Transverse colon (tissue), 4 donors: ENCODE data around the gene TREX2. TPM values are rescaled to one million over a fixed set of nuclear protein-coding genes. Genes with fewer than 3 reads are reported as not detected.
"Not testable (repeated sequence)": the region's sequence is repeated elsewhere in the genome, so short reads cannot be mapped to it uniquely, and the experiment has no call there.

Experiments
- DNase-seq: peaks from one replicate; pipeline ENCODE4 v3.0.0-alpha.2; 2019
- H3K27ac ChIP-seq, 4 donors: fragments of 200-600 bp; sonication (generic); 2 replicates each; pipeline ENCODE4 v1.5.1; 2016 to 2018; ENCODE audit warnings: inconsistent platforms in 4 of 4
- H3K27me3 ChIP-seq: fragments of 200-600 bp; sonication (generic); 2 replicates; pipeline ENCODE4 v1.5.1; 2017; ENCODE audit warnings: inconsistent platforms
- H3K36me3 ChIP-seq, 4 donors: fragments of 200-600 bp; sonication (generic); 2 replicates each; pipeline ENCODE4 v1.5.1; 2017 to 2019; ENCODE audit warnings: inconsistent platforms in 4 of 4
- H3K4me1 ChIP-seq, 4 donors: fragments of 200-600 bp; sonication (generic); 2 replicates each; pipeline ENCODE4 v1.5.1; 2017 to 2020; ENCODE audit warnings: inconsistent platforms in 4 of 4
- H3K4me3 ChIP-seq, 4 donors: fragments of 200-600 bp; sonication (generic); 1 replicate in 1 of 4; 2 replicates in 3 of 4; pipeline versions ENCODE4 v1.5.1 to v1.6.1; 2017 to 2019; ENCODE audit warnings: inconsistent platforms in 4 of 4
- H3K9me3 ChIP-seq, 2 donors: fragments of 200-600 bp; sonication (generic); 2 replicates each; pipeline ENCODE4 v1.5.1; 2017 to 2019; ENCODE audit warnings: inconsistent platforms in 2 of 2
- EP300 ChIP-seq: sonication (generic); formaldehyde crosslinking; IDR thresholded peaks from one replicate; pipeline ENCODE4 v1.6.1; 2017; ENCODE audit warnings: antibody characterized with exemption, low read depth
- POLR2A ChIP-seq: fragments of 450-650 bp; IDR thresholded peaks from one replicate; pipeline ENCODE4 v1.6.1; 2016; ENCODE audit warnings: antibody characterized with exemption, mild to moderate bottlenecking, moderate library complexity
- POLR2AphosphoS5 ChIP-seq, 3 donors: sonication (generic); formaldehyde crosslinking; IDR thresholded peaks; one replicate each; pipeline ENCODE4 v1.6.1; 2016; ENCODE audit warnings: antibody characterized with exemption in 3 of 3
- WGBS, 2 donors: methylation state at CpG; one replicate each; pipeline ENCODE4 v1.1.5; 2018; ENCODE audit warnings: low coverage in 1 of 2; 5-methylcytosine and 5-hydroxymethylcytosine counted together
- in situ Hi-C, 4 donors: fragments of 200-750 bp; cut with MboI; loops; one replicate each; pipeline versions ENCODE4 v1.15.0 to v1.15.1; 2017; ENCODE audit warnings: low sequenced_read_pairs in 3 of 4, low pct_ligation_motif_present in 1 of 4, low pct_unique_long_range_greater_than_20kb in 1 of 4
- intact Hi-C: fragments of 100-400 bp; cut with DNase I; formaldehyde crosslinking; loops from one replicate; pipeline ENCODE4 v1.15.1; 2023; ENCODE audit warnings: low total_unique reads
- total RNA-seq, 4 donors: library from RNA; depleted of rRNA; stranded (reverse); fragments of >200 nt; gene quantifications; one replicate each; pipeline ENCODE4 v1.1.0, GENCODE V29; 2016
- TF ChIP-seq, protein P1 (sequence below), 5 experiments: fragments of 200-600 bp in 3 of 5; fragments of 450-650 bp in 2 of 5; sonication (generic) in 3 of 5; IDR thresholded peaks; 1 replicate in 2 of 5; 2 replicates in 3 of 5; pipeline ENCODE4 v1.5.1; 2016 to 2017; ENCODE audit warnings: antibody characterized with exemption in 5 of 5, inconsistent platforms in 3 of 5, mild to moderate bottlenecking in 2 of 5, moderate library complexity in 1 of 5

Gene TREX2
- total RNA-seq, 4 donors from 2014 or later: 0.55 to 2.0 (median 1.4) TPM; not detected in 1

DNA sequence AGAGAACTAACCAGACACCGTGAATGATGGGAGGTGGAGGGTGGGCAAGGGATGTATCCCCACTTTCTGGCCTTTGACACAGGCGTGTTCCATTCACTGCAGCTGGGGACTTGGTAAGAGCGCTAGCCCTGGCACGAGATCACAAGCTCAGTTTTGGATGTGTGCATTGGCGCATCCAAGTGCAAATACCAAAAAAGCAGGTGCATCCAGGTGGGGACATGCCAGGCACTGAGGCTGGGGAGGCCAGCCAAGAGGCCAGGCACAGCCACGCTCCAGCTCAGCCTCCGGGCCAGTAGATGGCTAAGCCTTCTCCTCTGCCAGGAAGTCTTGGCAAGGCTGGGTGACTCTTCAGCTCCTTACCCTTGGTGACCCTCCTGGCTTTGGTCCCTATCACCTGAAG, 39.0 kb downstream of the TREX2 start:
- DNase-seq: no peak
- no peaks in the 10 kb centered on the region for H3K36me3 ChIP-seq
- peaks cover 0 to 3% (median under 1%) of the 10 kb centered on the region in 4 donors for H3K4me1 ChIP-seq
- in situ Hi-C loops (no loop called here), intact Hi-C loops (no loop called here)
- H3K9me3 ChIP-seq: no peaks in the 10 kb centered on the region
- peaks cover 5% of the 10 kb centered on the region for H3K27me3 ChIP-seq
- TF ChIP-seq, protein P1, sequence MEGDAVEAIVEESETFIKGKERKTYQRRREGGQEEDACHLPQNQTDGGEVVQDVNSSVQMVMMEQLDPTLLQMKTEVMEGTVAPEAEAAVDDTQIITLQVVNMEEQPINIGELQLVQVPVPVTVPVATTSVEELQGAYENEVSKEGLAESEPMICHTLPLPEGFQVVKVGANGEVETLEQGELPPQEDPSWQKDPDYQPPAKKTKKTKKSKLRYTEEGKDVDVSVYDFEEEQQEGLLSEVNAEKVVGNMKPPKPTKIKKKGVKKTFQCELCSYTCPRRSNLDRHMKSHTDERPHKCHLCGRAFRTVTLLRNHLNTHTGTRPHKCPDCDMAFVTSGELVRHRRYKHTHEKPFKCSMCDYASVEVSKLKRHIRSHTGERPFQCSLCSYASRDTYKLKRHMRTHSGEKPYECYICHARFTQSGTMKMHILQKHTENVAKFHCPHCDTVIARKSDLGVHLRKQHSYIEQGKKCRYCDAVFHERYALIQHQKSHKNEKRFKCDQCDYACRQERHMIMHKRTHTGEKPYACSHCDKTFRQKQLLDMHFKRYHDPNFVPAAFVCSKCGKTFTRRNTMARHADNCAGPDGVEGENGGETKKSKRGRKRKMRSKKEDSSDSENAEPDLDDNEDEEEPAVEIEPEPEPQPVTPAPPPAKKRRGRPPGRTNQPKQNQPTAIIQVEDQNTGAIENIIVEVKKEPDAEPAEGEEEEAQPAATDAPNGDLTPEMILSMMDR (IDR thresholded peaks at IDR 0.05): no peak
- no peak for TF ChIP-seq POLR2A
- TF ChIP-seq POLR2AphosphoS5 (IDR thresholded peaks at IDR 0.05): no peak
- TF ChIP-seq EP300: no peak
- no peak overlapping the region for H3K27ac ChIP-seq
- 83% methylated on average over 7 of the region's 7 CpGs; no CpG with 5 or more reads in 1 of the 2 donors for WGBS, 2 donors
- no peak overlapping the region for H3K4me3 ChIP-seq

DNA sequence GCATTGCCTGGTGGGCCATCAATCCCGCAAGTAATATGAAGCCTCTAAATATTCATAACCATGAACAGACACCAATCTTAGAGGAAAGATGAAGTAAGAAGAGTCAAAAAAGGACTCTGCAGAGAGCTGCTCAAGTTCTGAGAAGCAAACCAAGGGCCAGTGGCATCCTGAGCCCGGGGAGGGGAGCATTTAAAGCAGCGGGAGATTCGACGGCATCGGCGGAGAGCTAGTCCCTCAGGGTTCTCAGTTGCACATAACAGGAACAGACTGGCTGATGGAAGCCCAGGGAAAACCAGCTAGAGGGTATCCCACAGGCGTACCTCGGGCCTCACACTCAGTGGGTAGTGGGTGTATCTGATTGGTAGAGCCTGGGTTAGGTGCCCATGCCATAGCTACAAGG, 39.8 kb downstream of the TREX2 start:
- DNase-seq: no peak
- intact Hi-C loops (no loop called here), in situ Hi-C loops (no loop called here)
- Histone ChIP-seq H3K4me3 (no peak overlapping the region), H3K27me3 (no peaks in the 10 kb centered on the region), H3K27ac (no peak overlapping the region), H3K4me1 (no peaks in the 10 kb centered on the region), H3K9me3 (no peaks in the 10 kb centered on the region), H3K36me3 (no peaks in the 10 kb centered on the region)
- WGBS, 2 donors: 76% methylated on average over 9 of the region's 9 CpGs; no CpG with 5 or more reads in 1 of the 2 donors
- no peak for TF ChIP-seq POLR2AphosphoS5 (IDR thresholded peaks at IDR 0.05)
- TF ChIP-seq POLR2A: no peak
- TF ChIP-seq, protein P1 (IDR thresholded peaks at IDR 0.05): no peak

DNA sequence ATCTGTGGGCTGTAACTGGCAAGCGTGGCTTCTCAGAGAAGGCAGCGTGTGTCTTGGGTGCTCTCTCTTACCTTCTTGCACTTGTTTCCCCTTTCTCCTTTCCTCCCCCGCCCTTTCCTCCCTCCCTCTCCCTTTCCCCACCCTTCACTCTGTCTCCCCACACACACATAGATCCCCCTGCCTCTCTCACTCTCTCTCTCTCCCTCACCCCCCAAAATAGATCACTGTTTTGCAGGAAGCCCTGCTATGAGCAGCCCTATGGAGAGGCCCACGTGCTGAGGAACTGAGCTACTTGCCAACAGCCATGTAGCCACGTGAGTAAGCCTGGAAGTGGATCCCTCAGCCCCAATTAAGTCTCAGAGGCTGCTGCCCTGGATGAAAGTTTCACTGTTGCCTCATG, 40.4 kb downstream of the TREX2 start:
- in situ Hi-C loops: no loop called here

DNA sequence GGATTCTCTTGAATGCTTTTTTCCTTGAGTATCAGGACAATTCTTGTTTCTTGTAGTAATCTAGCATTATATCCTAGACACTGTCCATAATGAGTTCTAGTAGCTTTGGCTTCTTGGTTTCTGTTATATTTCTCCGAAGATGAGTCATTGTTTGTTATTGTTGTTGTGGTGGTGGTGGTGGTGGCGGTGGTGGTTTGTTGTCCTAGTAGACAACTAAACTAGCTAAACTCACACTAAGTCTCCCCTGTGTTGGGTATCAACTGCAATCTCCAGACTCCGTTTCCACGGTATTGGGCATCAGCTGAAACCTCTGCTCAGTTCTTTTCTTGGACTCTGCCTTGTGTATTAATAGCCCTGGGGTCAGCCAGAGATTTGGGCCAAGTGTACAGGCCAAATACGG, 41.5 kb downstream of the TREX2 start:
- H3K27me3 ChIP-seq, H3K4me3 ChIP-seq, in situ Hi-C loops, H3K36me3 ChIP-seq, H3K27ac ChIP-seq, intact Hi-C loops, H3K4me1 ChIP-seq, H3K9me3 ChIP-seq, DNase-seq: not testable (repeated sequence)
- 79% methylated on average over 5 of the region's 5 CpGs; no CpG with 5 or more reads in 1 of the 2 donors for WGBS, 2 donors

More for the DNA sequence above, 40.4 kb downstream of the TREX2 start:
- H3K9me3 ChIP-seq: no peaks in the 10 kb centered on the region
- no peak overlapping the region for H3K27ac ChIP-seq
- no peaks in the 10 kb centered on the region for H3K4me1 ChIP-seq
- H3K27me3 ChIP-seq: no peaks in the 10 kb centered on the region
- intact Hi-C loops: no loop called here
- 42% methylated on average over 5 of the region's 5 CpGs; no CpG with 5 or more reads in 1 of the 2 donors for WGBS, 2 donors
- TF ChIP-seq POLR2A (no peak), POLR2AphosphoS5 (IDR thresholded peaks at IDR 0.05) (no peak), EP300 (no peak)
- TF ChIP-seq, protein P1 (IDR thresholded peaks at IDR 0.05): no peak
- DNase-seq: no peak
- no peaks in the 10 kb centered on the region for H3K36me3 ChIP-seq
- H3K4me3 ChIP-seq: no peak overlapping the region

DNA sequence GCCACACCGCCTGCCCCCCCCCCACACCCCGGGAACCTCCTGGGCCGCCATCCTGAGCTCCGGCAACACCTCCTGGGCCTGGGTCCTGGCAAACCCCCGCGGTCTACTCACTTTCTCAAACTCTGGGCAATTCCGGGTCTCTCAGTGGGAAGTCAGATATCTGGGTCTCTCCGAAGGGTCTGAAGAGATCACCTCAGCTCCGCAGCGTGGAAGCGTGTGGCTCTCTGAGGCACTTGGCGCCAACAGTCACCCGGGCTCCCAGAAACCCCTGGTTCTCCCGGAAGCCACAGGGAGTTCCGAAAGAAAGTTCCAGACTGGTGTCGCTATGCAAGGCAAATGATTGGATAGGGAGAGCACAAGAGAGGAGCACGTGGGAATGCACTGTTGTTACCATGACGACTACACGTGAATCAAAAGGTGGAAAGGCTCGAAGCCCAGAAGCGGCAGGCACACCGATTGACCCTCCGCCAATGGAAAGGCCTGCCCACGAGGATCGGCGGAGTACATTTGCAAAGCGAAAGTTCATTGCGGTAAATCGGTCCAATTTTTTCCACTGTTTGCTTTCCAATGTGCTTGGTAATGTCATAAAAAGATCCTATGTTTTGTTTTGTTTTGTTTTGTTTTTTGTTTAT, 44.6 kb downstream of the TREX2 start, which contains the start of gene PNMA6E:
PNMA6E (minus strand) TSS at position 218 of the 632 bp plus-strand sequence. CDS start 2,501 bp downstream, outside the sequence.
- H3K27ac ChIP-seq: no peak within 1 kb of the TSS
- in situ Hi-C loops: no loop called here
- H3K4me3 ChIP-seq: no peak within 1 kb of the TSS
- no peak for DNase-seq
- 94% methylated on average over 29 of the region's 29 CpGs; no CpG with 5 or more reads in 1 of the 2 donors for WGBS, 2 donors
- no peaks in the 10 kb centered on the region for H3K4me1 ChIP-seq
- no peaks in the 10 kb centered on the region for H3K27me3 ChIP-seq
- TF ChIP-seq EP300 (no peak), POLR2A (no peak), POLR2AphosphoS5 (IDR thresholded peaks at IDR 0.05) (no peak)
- TF ChIP-seq, protein P1 (IDR thresholded peaks at IDR 0.05): no peak
- H3K36me3 ChIP-seq: no peaks in the 10 kb centered on the region
- intact Hi-C loops: no loop called here
- H3K9me3 ChIP-seq: no peaks in the 10 kb centered on the region
